H7 (cell line): ENCODE data around the gene TMEM72. TPM values are rescaled to one million over a fixed set of nuclear protein-coding genes. Genes with fewer than 3 reads are reported as not detected.

Experiments
- DNase-seq: peaks from one replicate; pipeline ENCODE4 v3.0.0; 2012
- H3K27me3 ChIP-seq: 2 replicates; pipeline ENCODE4 v1.6.0; 2011; ENCODE audit warnings: mild to moderate bottlenecking, low read length; ENCODE audit not compliant: control insufficient read depth, insufficient read depth
- H3K36me3 ChIP-seq: replicated peaks from 2 replicates; pipeline ENCODE4 v1.5.1; 2011; ENCODE audit warnings: low read length; ENCODE audit not compliant: control insufficient read depth, insufficient read depth
- H3K4me3 ChIP-seq: 2 replicates; pipeline ENCODE4 v1.5.1; 2011; ENCODE audit warnings: low read depth, mild to moderate bottlenecking, control low read depth, low read length, moderate library complexity; ENCODE audit not compliant: insufficient read depth
- total RNA-seq: library from RNA; depleted of rRNA; stranded (reverse); fragments of >200 nt; shearing (Covaris generic); gene quantifications from 2 replicates; pipeline ENCODE4 v1.2.3, GENCODE V29; 2014

TMEM72 gene
- total RNA-seq, 1 experiment from 2014 or later = not detected

DNA sequence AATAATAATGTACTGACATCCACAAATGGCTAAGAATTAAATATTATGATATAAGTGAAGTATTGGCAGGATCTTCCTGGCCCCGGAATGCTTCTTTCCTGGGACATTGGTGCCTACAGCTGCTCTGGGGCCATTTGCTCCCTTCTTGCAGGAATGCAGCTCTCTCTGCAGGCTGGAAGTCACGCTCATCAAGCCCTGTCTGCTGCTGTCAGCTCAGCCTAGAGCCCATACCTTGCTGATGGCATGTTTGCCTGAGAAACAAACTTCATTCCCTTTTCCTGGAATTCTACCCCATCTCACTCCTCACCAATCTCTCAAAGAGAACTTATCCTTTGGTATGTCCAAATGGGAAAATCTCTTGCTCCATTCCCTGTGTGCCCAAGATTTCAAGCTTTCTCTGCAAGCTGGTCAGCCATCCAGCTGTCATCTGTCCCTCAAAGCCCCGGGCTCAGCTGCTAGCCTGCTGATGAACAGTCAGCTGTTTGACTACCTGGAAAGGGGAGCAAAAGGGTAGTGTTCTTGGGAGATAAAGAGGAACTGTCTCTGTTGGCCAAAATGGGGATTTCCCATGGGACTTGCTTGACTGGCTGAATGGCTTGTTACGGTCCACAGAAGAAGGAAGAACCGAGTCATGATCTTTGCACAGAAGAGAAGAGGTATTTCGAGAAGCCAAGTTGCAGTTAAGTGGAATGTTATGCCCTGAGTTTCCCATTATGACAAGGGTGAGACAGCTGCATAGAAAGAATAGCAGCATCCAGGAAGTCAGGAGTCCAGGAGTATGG, 36.4 kb downstream of the TMEM72 start:
- H3K4me3 ChIP-seq = no peak overlapping the region
- H3K36me3 ChIP-seq = no peaks in the 10 kb centered on the region
- no peaks in the 10 kb centered on the region for H3K27me3 ChIP-seq
- no peak for DNase-seq

DNA sequence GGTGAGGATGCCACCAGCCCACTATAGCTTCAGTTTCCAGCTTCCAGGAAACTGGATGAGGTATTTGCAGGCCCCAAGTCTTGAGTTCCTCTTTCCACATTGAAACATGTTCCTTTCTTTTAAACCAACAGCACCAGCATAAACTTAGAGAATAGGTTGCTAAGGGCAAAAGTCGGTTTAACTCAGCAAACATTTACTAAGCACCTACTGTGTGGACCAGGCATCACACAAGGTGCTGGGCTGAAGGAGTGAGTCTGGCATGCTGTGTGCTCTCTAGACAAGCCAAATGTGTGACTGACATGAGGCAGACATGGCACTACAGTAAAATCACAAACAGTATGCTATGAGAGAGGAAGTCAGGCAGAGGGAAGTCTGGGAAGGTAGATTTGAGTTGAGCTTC, 37.5 kb downstream of the TMEM72 start:
- DNase-seq = no peak
- Histone ChIP-seq H3K36me3 (no peaks in the 10 kb centered on the region), H3K4me3 (no peak overlapping the region), H3K27me3 (no peaks in the 10 kb centered on the region)

DNA sequence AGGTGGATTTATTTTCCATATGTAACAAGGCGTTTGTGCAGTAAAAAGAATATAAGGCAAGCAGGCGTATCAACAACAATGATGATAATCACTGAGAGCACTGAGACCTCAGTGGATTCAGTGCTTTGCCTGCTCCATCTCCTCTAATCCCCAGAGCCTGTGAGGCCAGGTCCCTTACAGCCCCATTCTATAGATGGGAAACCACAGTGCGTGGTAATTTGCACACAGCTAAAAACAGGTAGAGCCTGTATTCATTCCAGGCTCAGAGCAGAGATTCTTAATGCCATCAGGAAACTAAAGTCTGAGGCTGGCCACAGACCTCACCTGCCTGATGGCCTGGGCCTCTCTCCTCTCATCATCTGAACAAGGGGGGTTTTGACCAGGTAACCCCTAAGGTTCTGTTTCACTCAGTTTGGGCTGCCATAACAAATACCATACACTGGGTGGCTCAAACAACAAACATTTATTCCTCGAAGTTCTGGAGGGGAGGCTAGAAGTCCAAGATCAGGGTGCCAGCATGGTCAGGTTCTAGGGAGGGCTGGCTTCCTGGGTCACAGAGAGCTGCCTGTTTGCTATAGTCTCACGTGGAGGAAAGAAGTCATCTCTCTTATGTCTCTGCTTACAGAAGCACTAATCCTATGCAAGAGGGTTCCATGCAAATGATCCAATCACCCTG, 38.1 kb downstream of the TMEM72 start:
- Histone ChIP-seq H3K36me3 (no peaks in the 10 kb centered on the region), H3K4me3 (no peak overlapping the region), H3K27me3 (no peaks in the 10 kb centered on the region)
- DNase-seq = no peak

DNA sequence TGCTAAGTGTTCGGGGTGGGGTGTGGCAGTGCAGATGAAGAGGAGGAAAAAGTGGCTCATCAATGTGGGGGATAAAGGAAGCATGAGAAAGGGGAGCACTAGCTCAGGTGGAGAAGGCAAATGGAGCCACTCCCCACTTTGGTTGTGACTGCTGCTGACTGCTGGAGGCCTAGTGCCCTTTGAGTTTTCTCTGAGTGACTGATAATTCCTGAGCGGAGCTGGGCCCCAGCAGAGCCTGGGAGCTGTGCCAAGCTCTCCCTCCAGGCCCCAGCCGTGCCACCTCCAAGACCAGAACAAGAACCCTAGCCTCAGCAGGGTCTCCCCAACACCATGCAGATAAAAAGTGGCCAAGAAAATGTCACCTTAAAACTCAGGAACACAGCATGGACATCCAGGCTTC, 38.8 kb downstream of the TMEM72 start:
- DNase-seq = no peak
- Histone ChIP-seq H3K4me3 (no peak overlapping the region), H3K27me3 (no peaks in the 10 kb centered on the region), H3K36me3 (no peaks in the 10 kb centered on the region)

DNA sequence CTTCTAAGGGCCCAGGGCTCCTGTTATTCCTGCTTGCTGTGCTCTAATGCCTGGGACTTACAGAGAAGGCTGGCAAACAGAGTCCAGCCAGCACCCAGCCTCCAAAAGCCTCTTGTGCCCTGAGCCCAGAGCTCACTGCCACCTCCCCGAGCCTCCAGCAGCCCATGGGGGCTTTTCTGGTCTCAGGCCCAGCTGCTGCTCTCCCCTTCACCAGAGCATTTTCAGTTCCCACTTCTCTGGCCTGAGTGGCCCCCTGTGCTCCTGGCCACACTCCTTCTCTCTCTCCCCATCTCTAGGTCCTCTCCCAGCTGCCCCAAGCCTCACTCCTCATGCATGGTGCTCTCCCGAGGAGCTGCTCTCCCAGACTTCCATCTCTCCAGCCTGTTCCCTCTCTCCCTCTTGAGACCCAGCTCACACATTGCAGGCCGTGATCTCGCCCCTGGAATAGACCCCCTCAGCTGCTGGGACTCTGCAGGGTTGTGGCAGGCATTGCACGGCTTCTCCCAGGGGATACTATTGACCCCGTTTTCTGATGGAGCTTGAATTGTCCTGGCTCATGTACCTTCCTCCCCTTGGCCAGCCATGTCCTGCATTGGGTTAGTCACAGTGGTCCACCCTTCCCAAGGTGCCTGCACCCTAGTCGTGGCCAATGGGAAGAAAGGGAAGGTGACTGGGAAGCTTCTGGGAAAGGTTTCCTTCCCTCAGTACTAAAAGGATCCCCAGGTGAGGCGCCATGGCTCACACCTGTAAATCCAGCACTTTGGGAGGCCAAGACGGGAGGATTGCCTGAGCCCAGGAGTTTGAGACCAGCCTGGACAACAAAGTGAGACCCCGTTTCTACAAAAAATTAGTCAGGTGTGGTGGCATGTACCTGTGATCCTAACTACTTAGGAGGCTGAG, 39.4 kb downstream of the TMEM72 start:
- no peaks in the 10 kb centered on the region for H3K27me3 ChIP-seq
- no peak overlapping the region for H3K4me3 ChIP-seq
- H3K36me3 ChIP-seq = no peaks in the 10 kb centered on the region
- no peak for DNase-seq

DNA sequence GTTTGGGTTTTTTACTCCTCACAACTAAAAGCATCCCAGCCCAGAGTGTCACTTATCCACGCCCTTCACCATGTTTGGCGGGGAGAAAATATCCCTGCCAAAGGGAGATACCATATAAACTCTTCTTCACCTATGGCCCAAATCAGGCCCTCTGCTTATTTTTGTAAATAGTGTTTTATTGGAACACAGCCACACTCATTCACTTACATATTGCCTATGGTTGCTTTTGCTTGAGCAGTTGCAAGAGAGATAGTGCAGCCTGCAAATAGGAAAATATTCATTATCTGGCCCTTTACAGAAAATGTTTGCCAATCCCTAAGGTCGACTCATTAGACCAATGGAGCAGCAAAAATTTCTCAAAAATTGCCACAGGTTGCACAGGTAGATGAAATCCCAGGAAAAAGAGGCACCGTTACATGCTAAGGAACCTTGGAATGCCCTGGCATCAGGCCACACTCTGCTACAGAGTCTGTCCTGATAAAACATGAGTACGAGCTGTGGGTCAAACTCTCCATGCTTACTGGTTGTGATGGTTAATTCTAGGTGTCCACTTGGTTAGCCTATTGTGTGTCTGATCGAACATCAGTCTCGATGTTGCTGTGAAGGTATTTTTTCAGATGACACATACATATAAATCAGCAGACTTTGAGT, 40.6 kb downstream of the TMEM72 start:
- Histone ChIP-seq H3K27me3 (no peaks in the 10 kb centered on the region), H3K36me3 (no peaks in the 10 kb centered on the region), H3K4me3 (no peak overlapping the region)
- no peak for DNase-seq

DNA sequence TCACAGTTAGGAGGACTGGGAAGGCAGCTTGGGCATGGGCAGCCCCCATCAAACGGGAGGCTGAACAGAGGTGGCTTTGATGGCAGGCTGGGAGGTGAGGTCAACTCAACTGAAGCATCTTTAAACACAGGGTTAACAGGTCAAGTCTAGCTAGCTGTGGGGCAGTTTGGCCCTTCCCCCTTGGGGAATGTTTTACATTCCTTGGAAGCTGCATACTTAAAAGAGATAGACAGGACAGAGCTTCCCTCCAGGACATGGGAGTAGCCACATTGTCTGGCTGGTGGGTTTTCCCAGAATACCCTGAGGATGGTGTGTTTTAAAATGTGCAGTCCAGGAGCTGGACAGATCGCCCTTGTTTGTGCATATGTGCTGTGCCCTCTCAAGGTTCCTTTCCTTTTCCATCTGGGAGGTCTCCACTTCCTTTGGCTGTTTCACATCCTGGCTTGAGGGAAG, 41.7 kb downstream of the TMEM72 start:
- Histone ChIP-seq H3K4me3 (no peak overlapping the region), H3K27me3 (no peaks in the 10 kb centered on the region), H3K36me3 (no peaks in the 10 kb centered on the region)
- no peak for DNase-seq

DNA sequence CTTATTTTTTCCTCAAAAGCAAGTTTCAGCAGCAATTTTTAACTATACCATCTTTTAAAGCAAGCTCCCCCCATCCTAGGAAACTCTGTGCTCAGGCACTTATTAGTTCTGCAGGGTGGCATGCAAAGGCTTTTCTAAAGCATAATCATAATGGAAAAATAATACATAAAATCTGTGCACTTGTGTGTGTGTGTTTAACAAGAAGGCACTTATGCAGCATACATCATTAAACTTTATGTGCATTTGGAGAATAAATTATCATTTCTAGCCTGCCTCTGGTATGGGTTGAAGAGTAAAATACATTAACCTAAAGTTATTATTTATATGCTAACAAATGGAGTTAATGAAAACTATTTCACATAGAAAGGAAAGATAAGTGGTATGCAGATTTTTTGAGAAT, 42.9 kb downstream of the TMEM72 start:
- DNase-seq = no peak
- Histone ChIP-seq H3K27me3 (no peaks in the 10 kb centered on the region; the same call in 1 of the 2 replicates), H3K36me3 (no peaks in the 10 kb centered on the region), H3K4me3 (no peak overlapping the region)

DNA sequence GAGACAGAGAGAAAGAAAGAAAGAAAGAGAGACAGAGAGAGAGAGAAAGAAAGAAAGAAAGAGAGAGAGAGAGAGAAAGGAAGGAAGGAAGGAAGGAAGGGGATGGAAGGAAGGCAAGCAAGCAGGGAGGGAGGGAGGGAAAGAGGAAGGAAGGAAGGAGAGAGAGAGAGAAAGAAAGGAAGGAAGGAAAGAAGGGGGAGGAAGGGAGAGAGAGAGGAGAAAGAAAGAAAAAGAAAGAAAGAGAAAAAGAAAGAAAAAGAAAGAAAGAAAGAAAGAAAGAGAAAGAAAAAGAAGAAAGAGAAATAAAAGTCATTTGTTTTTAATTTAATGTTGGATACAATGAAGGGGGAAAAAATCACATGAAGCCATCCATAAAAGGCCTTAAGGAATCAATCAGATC, 43.8 kb downstream of the TMEM72 start:
- Histone ChIP-seq H3K4me3 (no peak overlapping the region), H3K36me3 (no peaks in the 10 kb centered on the region), H3K27me3 (peaks cover under 1% of the 10 kb centered on the region)
- DNase-seq = no peak

DNA sequence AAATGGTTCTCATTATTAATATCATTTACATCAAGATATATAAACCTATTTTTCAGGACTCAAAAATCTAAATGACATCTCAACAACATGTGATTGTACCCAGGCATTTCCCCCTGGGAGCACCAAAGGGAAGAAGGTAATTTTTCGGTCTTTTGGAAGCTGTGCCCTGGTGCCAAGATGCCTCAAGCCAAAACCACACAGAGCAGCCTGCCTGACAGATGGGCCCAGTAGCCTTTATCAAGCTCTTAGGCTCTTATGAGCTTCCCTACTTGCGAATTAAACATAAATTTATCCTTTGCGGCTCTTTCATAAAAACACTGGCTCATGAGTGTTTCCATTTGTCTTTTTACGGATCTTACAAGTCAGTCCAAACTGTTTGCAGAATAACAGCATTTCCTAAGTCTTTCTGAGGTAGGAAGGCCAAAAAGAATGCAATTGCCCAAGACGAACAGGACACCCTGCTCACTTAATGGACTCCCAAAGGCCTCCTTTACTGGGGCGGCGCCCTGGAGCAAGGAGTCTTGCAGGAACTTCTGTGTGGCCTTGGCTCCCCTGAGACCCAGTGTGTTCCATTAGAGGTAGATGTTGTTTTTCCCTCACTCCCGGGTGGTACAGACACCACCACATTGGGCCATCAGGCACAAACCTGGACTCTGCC, 44.4 kb downstream of the TMEM72 start:
- no peak overlapping the region for H3K4me3 ChIP-seq
- no peaks in the 10 kb centered on the region for H3K36me3 ChIP-seq
- no peak for DNase-seq
- H3K27me3 ChIP-seq = peaks cover 5% of the 10 kb centered on the region

DNA sequence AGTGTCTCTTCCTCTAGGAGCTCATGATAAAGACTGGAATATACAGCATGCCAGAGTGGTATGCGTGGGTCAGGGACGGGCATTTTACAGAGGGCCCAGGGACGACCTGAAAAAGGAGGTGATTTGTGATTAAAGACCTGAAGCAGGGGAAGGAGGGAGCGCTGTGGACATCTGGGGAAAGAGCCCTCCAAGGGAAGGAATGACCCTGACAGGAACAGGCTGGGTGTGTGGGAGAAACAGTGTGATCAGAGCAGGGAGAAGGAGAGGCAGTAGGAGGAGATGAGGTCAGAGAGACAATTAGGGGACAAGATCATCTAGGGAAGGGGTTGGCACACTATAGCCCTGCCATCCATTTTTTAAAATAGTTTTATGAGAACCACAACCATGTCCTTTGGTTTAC, 45.1 kb downstream of the TMEM72 start:
- H3K27me3 ChIP-seq = peaks cover 5% of the 10 kb centered on the region
- DNase-seq = no peak
- H3K36me3 ChIP-seq = no peaks in the 10 kb centered on the region
- H3K4me3 ChIP-seq = no peak overlapping the region

DNA sequence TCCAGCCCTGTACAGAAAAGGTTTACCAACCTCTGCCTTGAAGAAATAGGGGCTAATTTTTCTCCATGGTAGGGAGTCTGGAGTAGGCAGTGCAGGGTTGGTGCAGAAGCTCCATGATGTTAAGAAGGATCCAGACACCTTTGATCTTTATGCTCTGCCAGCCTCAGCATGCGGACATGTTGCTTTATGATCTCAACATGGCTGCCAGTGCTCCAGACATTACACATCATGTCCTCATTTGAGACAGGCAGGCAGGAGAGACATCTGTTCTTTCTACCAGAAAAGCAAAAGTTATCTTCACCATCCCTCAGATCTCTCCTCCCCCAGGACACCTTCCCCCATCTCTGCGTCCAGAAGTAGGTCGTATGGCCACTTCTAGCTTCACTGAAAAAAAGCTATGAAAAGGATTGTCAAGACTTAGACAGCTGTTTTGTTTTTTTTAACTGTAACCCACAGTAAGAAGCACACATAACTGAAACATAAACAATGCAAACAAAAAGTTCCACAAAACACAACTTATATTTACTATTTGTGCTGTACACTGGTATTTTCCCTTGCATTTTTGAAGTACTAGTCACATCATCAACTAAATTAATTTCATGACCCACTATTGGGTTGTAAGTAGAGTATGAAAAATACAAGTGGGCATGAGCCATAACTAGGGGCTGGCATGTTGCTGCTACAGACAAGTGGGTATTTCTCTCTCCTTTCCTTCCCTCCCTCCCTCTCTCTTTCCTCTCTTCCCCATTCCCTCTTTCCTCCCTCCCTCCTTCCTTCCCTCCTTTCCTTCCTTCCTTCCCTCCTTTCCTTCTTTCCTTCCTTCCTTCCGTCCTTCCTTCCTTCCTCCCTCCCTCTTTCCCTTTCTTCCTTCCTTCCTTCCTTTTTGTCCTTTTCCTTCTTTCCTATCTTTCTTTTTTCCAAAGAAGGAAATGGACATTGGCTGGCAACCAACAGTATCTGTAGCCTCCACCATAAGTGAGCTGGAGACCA, 45.9 kb downstream of the TMEM72 start:
- DNase-seq = no peak
- Histone ChIP-seq H3K27me3 (peaks cover 5% of the 10 kb centered on the region), H3K36me3 (no peaks in the 10 kb centered on the region), H3K4me3 (no peak overlapping the region)
